GM13977 (cell line): ENCODE measurements around the gene LBHD1.
"Not testable (repeated sequence)": the region's sequence is repeated elsewhere in the genome, so short reads cannot be mapped to it uniquely, and the experiment has no call there.

ENCODE experiments used
- DNase-seq: peaks from one replicate; pipeline ENCODE4 v3.0.0; 2012; ENCODE audit warnings: low spot score
- CTCF ChIP-seq: IDR thresholded peaks from 2 replicates; pipeline ENCODE4 v1.5.1; 2012; ENCODE audit warnings: mild to moderate bottlenecking, control low read depth; ENCODE audit not compliant: insufficient read depth; ENCODE audit errors: extremely low read depth, missing control alignments
- in situ Hi-C: fragments of 300-500 bp; cut with MboI; formaldehyde crosslinking; loops from one replicate; pipeline ENCODE4 v1.12.0; 2022; ENCODE audit warnings: low sequenced_read_pairs, low pct_unique_long_range_greater_than_20kb, mixed read lengths, inconsistent platforms; ENCODE audit not compliant: unreplicated experiment

LBHD1 gene

GRCh38 chr11:62621027-62621566 lies 51.0 kb downstream of the LBHD1 start:
- TF ChIP-seq CTCF, result no peak
- in situ Hi-C loops, result no loop called here
- no peak for DNase-seq

DNA sequence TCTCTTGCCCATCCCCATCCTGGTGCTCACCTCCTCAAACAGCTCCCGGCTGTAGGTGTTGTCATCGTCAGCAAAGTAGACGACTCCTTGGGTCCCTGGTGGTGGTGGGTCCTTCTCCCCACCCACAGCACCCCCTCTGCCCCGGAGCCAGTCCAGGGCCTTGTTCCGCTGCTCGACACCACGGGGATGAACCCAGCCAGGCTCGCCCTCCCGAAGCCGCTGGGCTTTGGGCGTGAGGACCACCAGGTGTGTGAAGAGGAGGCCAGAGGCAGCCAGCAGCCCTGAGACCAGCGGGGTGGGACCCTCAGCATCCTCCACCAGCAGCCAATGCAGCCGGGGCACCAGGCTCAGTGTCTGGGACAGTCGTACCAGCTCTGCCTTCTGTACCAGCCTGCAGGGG lies 55.1 kb downstream of the LBHD1 start:
- DNase-seq, in situ Hi-C loops: not testable (repeated sequence)

GRCh38 chr11:62615521-62615920 lies 56.5 kb downstream of the LBHD1 start:
- in situ Hi-C loops, result no loop called here
- TF ChIP-seq CTCF, result no peak
- DNase-seq, result no peak

- in situ Hi-C loops, result no loop called here
- DNase-seq, result no peak
- no peak for TF ChIP-seq CTCF
Measured at GRCh38 chr11:62614275-62614674, 57.8 kb downstream of the LBHD1 start.

DNA sequence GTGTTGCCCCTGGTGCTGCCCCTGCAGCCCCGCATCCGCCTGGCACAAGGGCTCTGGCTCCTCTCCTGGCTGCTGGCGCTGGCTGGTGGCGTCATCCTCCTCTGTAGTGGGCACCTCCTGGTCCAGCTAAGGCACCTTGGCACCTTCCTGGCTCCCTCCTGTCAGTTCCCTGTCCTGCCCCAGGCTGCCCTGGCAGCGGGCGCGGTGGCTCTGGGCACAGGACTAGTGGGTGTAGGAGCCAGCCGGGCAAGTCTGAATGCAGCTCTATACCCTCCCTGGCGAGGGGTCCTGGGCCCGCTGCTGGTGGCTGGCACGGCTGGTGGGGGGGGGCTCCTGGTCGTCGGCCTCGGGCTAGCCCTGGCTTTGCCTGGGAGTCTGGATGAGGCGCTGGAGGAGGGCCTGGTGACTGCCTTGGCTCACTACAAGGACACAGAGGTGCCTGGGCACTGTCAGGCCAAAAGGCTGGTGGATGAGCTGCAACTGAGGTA lies 58.7 kb downstream of the LBHD1 start:
- no peak for TF ChIP-seq CTCF
- in situ Hi-C loops, result no loop called here
- DNase-seq, result no peak
